Sigmoid colon (tissue), 7 donors: Measurements from ENCODE around the gene UBQLN4. TPM values are rescaled to one million over a fixed set of nuclear protein-coding genes. Genes with fewer than 3 reads are reported as not detected.

ENCODE experiments used
- DNase-seq: peaks from one replicate; pipeline ENCODE4 v3.0.0-alpha.2; 2019
- H3K27ac ChIP-seq, 4 donors: fragments of 200-600 bp; sonication (generic); one replicate each; pipeline ENCODE4 v1.5.1; 2016 to 2019; ENCODE audit warnings: mild to moderate bottlenecking in 1 of 4
- H3K27me3 ChIP-seq, 3 donors: fragments of 200-600 bp; sonication (generic); one replicate each; pipeline ENCODE4 v1.5.1; 2019; ENCODE audit warnings: mild to moderate bottlenecking in 1 of 3
- H3K36me3 ChIP-seq, 4 donors: fragments of 200-600 bp; sonication (generic); one replicate each; pipeline ENCODE4 v1.5.1; 2016 to 2019
- H3K4me1 ChIP-seq, 4 donors: fragments of 200-600 bp; sonication (generic); one replicate each; pipeline ENCODE4 v1.5.1; 2017 to 2019
- H3K4me3 ChIP-seq, 4 donors: fragments of 200-600 bp; sonication (generic); one replicate each; pipeline ENCODE4 v1.5.1; 2017 to 2019; ENCODE audit warnings: mild to moderate bottlenecking in 2 of 4, moderate library complexity in 1 of 4
- H3K9me3 ChIP-seq, 4 donors: fragments of 200-600 bp in 3 of 4; sonication (generic) in 3 of 4; one replicate each; pipeline versions ENCODE4 v1.5.1 to v1.6.1; 2013 to 2019
- EP300 ChIP-seq, 4 donors: sonication (generic); formaldehyde crosslinking; IDR thresholded peaks; one replicate each; pipeline ENCODE4 v1.6.1; 2017; ENCODE audit warnings: antibody characterized with exemption in 4 of 4
- POLR2A ChIP-seq, 2 donors: fragments of 450-650 bp; IDR thresholded peaks; one replicate each; pipeline ENCODE4 v1.6.1; 2016; ENCODE audit warnings: antibody characterized with exemption in 2 of 2, mild to moderate bottlenecking in 2 of 2, moderate library complexity in 2 of 2
- POLR2AphosphoS5 ChIP-seq, 4 donors: sonication (generic); formaldehyde crosslinking; IDR thresholded peaks; one replicate each; pipeline ENCODE4 v1.6.1; 2017; ENCODE audit warnings: antibody characterized with exemption in 4 of 4
- WGBS, 2 donors: extraction: QIAGEN DNeasy Blood & Tissue Kit; methylation state at CpG; one replicate each; pipeline ENCODE4 v1.1.7; 2013; 5-methylcytosine and 5-hydroxymethylcytosine counted together
- intact Hi-C: fragments of 100-400 bp; cut with DNase I; formaldehyde crosslinking; loops from one replicate; pipeline ENCODE4 v1.15.1; 2023
- polyA plus RNA-seq, 3 donors: library from polyadenylated mRNA; stranded (reverse); fragments of 200-250 nt; gene quantifications; one replicate each; pipeline ENCODE4 v1.2.3, GENCODE V29; 2013
- total RNA-seq, 4 donors: library from RNA; depleted of rRNA; stranded (reverse); fragments of >200 nt; gene quantifications; one replicate each; pipeline ENCODE4 v1.1.0, GENCODE V29; 2016
- TF ChIP-seq, protein P1 (sequence below), 4 experiments: fragments of 450-650 bp in 3 of 4; fragments of 200-600 bp in 1 of 4; IDR thresholded peaks; one replicate each; pipeline ENCODE4 v1.5.1; 2016 to 2019; ENCODE audit warnings: antibody characterized with exemption in 4 of 4, mild to moderate bottlenecking in 3 of 4, moderate library complexity in 2 of 4
- donor health status: healthy with polysubstance abuse.
- donor health status: Bipolar disorder and iron deficiency.
- donor health status: healthy.

Gene UBQLN4
- total and polyA plus RNA-seq, 7 donors: 11.4 to 23.6 (median 19.1) TPM

DNA sequence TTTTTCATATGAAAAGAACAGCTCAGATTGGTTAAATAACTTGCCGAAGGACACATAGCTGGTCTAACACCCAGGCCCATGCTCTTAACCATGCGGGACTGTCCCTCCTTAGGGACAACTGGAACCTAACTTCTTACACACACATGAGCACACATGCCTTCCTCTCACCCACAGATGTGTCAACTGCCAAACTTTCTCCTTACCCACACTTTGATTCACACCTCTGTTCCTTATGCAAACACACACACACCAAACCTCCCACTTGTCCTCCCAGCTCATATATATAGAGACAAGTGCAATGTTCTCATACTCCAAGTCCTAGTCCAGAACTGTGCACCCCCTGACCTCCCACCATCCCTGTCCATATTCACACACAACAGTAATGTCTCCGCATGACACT is 11.6 kb upstream of the UBQLN4 start:
- Histone ChIP-seq H3K27me3 (no peaks in the 10 kb centered on the region), H3K36me3 (no peaks in the 10 kb centered on the region), H3K27ac (no peak overlapping the region), H3K4me1 (no peaks in the 10 kb centered on the region), H3K4me3 (no peak overlapping the region), H3K9me3 (no peaks in the 10 kb centered on the region)
- intact Hi-C loops: no loop called here
- TF ChIP-seq POLR2AphosphoS5 (IDR thresholded peaks at IDR 0.05) (no peak), EP300 (IDR thresholded peaks at IDR 0.05) (no peak), POLR2A (IDR thresholded peaks at IDR 0.05) (no peak)
- TF ChIP-seq, protein P1, sequence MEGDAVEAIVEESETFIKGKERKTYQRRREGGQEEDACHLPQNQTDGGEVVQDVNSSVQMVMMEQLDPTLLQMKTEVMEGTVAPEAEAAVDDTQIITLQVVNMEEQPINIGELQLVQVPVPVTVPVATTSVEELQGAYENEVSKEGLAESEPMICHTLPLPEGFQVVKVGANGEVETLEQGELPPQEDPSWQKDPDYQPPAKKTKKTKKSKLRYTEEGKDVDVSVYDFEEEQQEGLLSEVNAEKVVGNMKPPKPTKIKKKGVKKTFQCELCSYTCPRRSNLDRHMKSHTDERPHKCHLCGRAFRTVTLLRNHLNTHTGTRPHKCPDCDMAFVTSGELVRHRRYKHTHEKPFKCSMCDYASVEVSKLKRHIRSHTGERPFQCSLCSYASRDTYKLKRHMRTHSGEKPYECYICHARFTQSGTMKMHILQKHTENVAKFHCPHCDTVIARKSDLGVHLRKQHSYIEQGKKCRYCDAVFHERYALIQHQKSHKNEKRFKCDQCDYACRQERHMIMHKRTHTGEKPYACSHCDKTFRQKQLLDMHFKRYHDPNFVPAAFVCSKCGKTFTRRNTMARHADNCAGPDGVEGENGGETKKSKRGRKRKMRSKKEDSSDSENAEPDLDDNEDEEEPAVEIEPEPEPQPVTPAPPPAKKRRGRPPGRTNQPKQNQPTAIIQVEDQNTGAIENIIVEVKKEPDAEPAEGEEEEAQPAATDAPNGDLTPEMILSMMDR (IDR thresholded peaks at IDR 0.05): no peak
- no peak for DNase-seq
- 86 to 88% methylated on average over 3 of the region's 3 CpGs for WGBS, 2 donors

DNA sequence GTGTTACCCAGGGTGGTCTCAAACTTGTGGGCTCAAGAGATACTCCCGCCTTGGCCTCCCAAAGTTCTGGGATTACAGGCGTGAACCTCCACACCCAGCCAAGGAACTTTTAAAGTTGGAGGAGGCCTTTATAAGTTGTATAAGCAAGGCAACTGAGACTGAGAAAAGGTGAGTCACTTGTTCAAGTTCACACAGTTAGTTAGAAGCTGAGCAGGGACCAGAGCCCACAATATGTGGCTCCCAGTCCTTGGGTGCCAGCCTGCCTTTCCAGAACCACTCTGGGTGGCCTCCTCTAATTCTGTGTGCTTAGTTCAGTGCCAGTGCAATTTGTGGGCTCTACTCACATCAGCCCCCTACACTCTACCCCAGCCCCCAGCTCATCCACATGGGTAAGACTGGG is 11.0 kb upstream of the UBQLN4 start:
- WGBS, 2 donors: 87 to 97% methylated on average over 2 of the region's 2 CpGs

DNA sequence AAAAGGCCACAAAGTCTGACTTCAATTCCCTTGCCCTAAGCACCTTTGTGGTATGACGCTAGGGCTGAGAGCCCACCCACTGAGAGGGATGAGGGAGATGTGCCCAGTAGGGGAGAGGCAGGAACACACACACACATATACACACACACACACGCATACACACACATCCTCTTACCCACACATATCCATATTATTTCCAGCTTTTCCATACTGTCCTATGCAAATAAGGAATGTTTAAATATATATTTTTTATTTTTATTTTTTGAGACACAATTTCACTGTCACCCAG is 10.3 kb upstream of the UBQLN4 start:
- DNase-seq: no peak
- no peak for TF ChIP-seq EP300 (IDR thresholded peaks at IDR 0.05)
- TF ChIP-seq, protein P1 (IDR thresholded peaks at IDR 0.05): no peak
- no peak for TF ChIP-seq POLR2A (IDR thresholded peaks at IDR 0.05)
- TF ChIP-seq POLR2AphosphoS5 (IDR thresholded peaks at IDR 0.05): no peak
- Histone ChIP-seq H3K27ac (no peak overlapping the region), H3K4me1 (no peaks in the 10 kb centered on the region), H3K9me3 (no peaks in the 10 kb centered on the region), H3K27me3 (no peaks in the 10 kb centered on the region), H3K4me3 (no peak overlapping the region), H3K36me3 (no peaks in the 10 kb centered on the region)
- 53 to 85% methylated on average over 2 of the region's 2 CpGs for WGBS, 2 donors
- intact Hi-C loops: no loop called here

More for the DNA sequence above, 11.0 kb upstream of the UBQLN4 start:
- Histone ChIP-seq H3K27me3 (no peaks in the 10 kb centered on the region), H3K27ac (no peak overlapping the region), H3K4me1 (no peaks in the 10 kb centered on the region), H3K9me3 (no peaks in the 10 kb centered on the region), H3K36me3 (no peaks in the 10 kb centered on the region), H3K4me3 (no peak overlapping the region)
- intact Hi-C loops: no loop called here
- TF ChIP-seq, protein P1 (IDR thresholded peaks at IDR 0.05): no peak
- no peak for TF ChIP-seq POLR2A (IDR thresholded peaks at IDR 0.05)
- TF ChIP-seq EP300 (IDR thresholded peaks at IDR 0.05): no peak
- no peak for TF ChIP-seq POLR2AphosphoS5 (IDR thresholded peaks at IDR 0.05)
- no peak for DNase-seq

DNA sequence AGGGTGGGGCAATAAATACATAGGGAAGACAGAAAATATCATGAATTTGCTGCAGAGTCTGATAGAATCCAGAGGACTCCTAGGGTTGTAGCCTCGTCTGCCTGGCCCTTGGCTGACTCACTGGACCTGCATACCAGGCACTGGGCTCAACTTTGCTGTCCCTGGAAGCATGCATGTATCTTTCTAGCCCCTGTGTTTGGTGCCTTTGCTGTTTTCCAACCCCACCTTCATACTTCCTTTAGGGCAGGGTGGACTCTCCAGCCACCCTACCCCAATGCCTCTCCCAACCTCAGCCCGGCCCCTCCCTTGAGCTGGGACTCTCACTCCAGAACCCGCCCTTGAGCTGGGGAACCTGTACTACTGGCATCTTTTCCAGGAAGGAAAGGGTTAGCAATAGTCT is 8.6 kb upstream of the UBQLN4 start:
- peaks cover 0 to 11% (median 0%) of the 10 kb centered on the region in 4 donors for H3K36me3 ChIP-seq
- TF ChIP-seq, protein P1 (IDR thresholded peaks at IDR 0.05): no peak
- TF ChIP-seq POLR2A (IDR thresholded peaks at IDR 0.05): peak in 1 of 2 donors; percentile 7
- no peaks in the 10 kb centered on the region for H3K4me1 ChIP-seq
- no peak for DNase-seq
- 19 to 75% methylated on average over 3 of the region's 3 CpGs for WGBS, 2 donors
- H3K9me3 ChIP-seq: no peaks in the 10 kb centered on the region
- intact Hi-C loops: no loop called here
- H3K27ac ChIP-seq: no peak overlapping the region
- H3K27me3 ChIP-seq: no peaks in the 10 kb centered on the region
- H3K4me3 ChIP-seq: no peak overlapping the region

DNA sequence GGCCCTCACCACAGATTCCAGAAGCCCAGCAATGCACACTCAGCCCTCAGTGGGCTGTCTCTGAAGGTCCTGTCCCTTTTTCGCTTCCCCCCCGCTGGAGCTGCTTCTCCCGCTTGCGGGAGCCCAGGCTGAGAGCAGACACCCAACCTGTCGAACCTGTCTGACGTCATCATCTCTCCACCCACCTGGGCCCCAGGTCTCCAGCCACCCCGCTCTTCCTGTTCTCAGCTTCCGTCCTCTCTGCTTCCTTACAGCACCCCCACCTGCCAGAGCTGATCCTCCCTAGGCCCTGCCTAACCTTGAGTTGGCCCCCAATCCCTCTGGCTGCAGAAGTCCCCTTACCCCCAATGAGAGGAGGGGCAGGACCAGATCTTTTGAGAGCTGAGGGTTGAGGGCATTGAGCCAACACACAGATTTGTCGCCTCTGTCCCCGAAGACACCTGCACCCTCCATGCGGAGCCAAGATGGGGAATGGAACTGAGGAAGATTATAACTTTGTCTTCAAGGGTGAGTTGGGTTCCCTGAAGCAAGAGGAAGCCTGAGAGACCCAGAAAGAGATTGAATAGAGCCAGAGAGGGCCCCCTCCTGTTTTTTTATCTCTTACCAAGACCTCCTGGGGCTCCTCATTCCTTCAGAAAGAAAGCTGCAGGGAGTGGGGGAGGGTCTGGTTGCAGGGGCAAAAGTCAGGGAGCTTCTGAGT is 7.5 kb upstream of the UBQLN4 start, which contains the start of gene RAB25:
Gene RAB25 (plus strand): TSS at position 224 of the 700 bp plus-strand sequence. CDS start 241 bp downstream, at position 465.
- Histone ChIP-seq H3K9me3 (no peaks in the 10 kb centered on the region), H3K27ac (no peak within 1 kb of the TSS), H3K27me3 (no peaks in the 10 kb centered on the region), H3K4me1 (peaks cover 0 to 5% (median 2%) of the 10 kb centered on the region in 4 donors), H3K4me3 (no peak within 1 kb of the TSS), H3K36me3 (peaks cover 0 to 11% (median 0%) of the 10 kb centered on the region in 4 donors)
- DNase-seq: no peak
- intact Hi-C loops: no loop called here
- 12 to 54% methylated on average over 11 of the region's 11 CpGs for WGBS, 2 donors
- TF ChIP-seq POLR2A (IDR thresholded peaks at IDR 0.05): peak in 1 of 2 donors; percentile 58
- TF ChIP-seq, protein P1 (IDR thresholded peaks at IDR 0.05): no peak
